Motor neuron (in vitro differentiated cells): ENCODE data around the gene SLC24A4. TPM values are rescaled to one million over a fixed set of nuclear protein-coding genes. Genes with fewer than 3 reads are reported as not detected.

Experiments used
- ATAC-seq, 8 experiments: fragments of 200-7000 bp; cut with Tn5 transposase; replicated peaks in 6 of 8; 2 replicates each; pipeline ENCODE4 v1.8.0; 2021; ENCODE audit warnings: mild to moderate bottlenecking in 8 of 8, moderate library complexity in 8 of 8
- H3K27ac ChIP-seq, 2 donors: fragments of 250-450 bp; sonication (Bioruptor Pico); 2 replicates each; pipeline ENCODE4 v1.9.0; 2021; ENCODE audit warnings: antibody characterized with exemption in 2 of 2, mild to moderate bottlenecking in 2 of 2, moderate library complexity in 1 of 2
- H3K4me1 ChIP-seq, 2 donors: fragments of 250-450 bp; sonication (Bioruptor Pico); replicated peaks in 1 of 2; 2 replicates each; pipeline ENCODE4 v1.6.1; 2021; ENCODE audit warnings: antibody characterized with exemption in 2 of 2, mild to moderate bottlenecking in 2 of 2, moderate library complexity in 1 of 2
- H3K4me3 ChIP-seq, 5 donors: fragments of 250-450 bp; sonication (Bioruptor Pico); 2 replicates each; pipeline ENCODE4 v1.9.0; 2021; ENCODE audit warnings: antibody characterized with exemption in 5 of 5, mild to moderate bottlenecking in 5 of 5, moderate library complexity in 4 of 5
- WGBS, 10 experiments: fragments of 450-650 bp; shearing (Covaris generic); methylation state at CpG; one replicate each; pipeline ENCODE4 v1.0.0; 2022; 5-methylcytosine and 5-hydroxymethylcytosine counted together
- in situ Hi-C, 9 experiments: fragments of 400-800 bp; cut with MboI; loops; one replicate each; pipeline ENCODE4 v1.15.0; 2021; ENCODE audit warnings: low sequenced_read_pairs in 9 of 9, low pct_unique_long_range_greater_than_20kb in 2 of 9; ENCODE audit not compliant: unreplicated experiment in 9 of 9
- total RNA-seq, 8 experiments: library from RNA; unstranded; fragments of 300-600 nt; gene quantifications; 2 replicates each; pipeline versions ENCODE4 v1.2.3 to v1.2.4, GENCODE V29; 2022

The SLC24A4 gene
- total RNA-seq, 8 experiments from 2014 or later, result under 0.01 to 0.66 (median 0.20) TPM; not detected in 1

DNA sequence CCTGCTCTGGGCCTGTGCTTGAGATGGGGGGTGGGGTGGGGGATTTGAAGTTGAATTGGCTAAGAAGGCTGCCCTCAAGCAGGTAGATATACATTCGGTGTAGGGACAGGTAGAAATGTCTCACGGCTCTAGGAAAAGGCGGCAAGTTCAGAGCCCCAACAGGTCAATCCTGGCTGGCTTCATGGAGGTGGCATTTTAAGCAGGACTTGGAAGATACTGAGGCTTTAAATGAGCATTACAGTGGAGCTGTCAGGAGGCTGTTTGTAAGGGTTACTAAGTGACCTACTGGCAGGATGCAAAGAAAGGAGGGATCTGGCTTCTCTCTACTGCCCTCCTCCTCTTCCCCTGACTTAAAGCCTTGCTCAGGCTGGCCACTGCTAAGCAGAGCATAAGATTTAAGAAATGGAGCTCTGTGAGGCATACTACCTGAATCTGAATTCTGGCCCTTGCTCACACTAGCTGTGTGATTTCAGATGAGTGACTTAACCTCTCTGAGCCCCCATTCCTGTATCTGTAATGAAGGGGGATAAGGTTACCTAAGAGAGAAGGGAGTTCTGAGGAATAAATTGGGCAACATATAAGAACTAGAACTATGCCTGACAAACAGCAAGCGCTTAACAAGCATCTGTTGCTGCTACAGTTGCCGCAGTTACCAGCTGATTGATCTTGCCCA lies 61.6 kb downstream of the SLC24A4 start:
- Histone ChIP-seq H3K27ac (no peak overlapping the region), H3K4me1 (peaks cover 0 to 3% of the 10 kb centered on the region in 2 donors), H3K4me3 (no peak overlapping the region)
- in situ Hi-C loops, result no loop called here
- WGBS, 10 experiments, result 58 to 100% (median 86%) methylated on average over 1 to 4 of the region's 5 CpGs; no CpG with 5 or more reads in 2 of the 10 experiments
- ATAC-seq, result no peak

- peaks cover 0 to 3% of the 10 kb centered on the region in 2 donors for H3K4me1 ChIP-seq
- in situ Hi-C loops, result no loop called here
- H3K27ac ChIP-seq, result no peak overlapping the region
- ATAC-seq, result no peak
- H3K4me3 ChIP-seq, result no peak overlapping the region
- 40 to 100% (median 67%) methylated on average over 2 to 5 of the region's 11 CpGs; no CpG with 5 or more reads in 5 of the 10 experiments for WGBS, 10 experiments
Measured at GRCh38 chr14:92385561-92385960, 62.6 kb downstream of the SLC24A4 start.

DNA sequence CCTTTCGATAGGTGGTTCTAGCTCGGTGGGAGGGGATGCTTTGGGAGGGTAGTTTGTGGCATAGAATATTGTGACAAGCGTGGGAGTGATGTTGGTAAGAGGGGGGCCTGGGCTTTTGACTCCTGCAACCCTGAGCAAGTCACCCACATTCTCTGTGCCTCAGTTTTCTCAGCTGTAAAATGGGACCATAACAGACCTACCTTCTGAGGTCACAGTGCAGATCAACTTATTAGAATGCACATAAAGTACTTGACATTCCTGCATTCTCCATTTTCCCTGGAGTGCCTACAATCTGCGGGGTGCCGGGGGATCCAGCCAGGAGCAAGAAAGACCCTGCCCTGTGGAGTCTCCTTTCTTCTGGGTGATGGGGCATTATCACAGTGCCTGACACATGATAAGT lies 63.2 kb downstream of the SLC24A4 start:
- Histone ChIP-seq H3K4me3 (no peak overlapping the region), H3K4me1 (peaks cover 0 to 3% of the 10 kb centered on the region in 2 donors), H3K27ac (no peak overlapping the region)
- WGBS, 10 experiments, result 90 to 100% (median 100%) methylated on average over 1 to 2 of the region's 5 CpGs; no CpG with 5 or more reads in 7 of the 10 experiments
- in situ Hi-C loops, result no loop called here
- ATAC-seq, result no peak

- ATAC-seq, result peak in 1 of 8 experiments; percentile 80
- WGBS, 10 experiments, result 70 to 100% (median 83%) methylated on average over 1 to 7 of the region's 9 CpGs; no CpG with 5 or more reads in 4 of the 10 experiments
- Histone ChIP-seq H3K27ac (no peak overlapping the region), H3K4me1 (peaks cover 0 to 3% of the 10 kb centered on the region in 2 donors), H3K4me3 (no peak overlapping the region)
- in situ Hi-C loops, result no loop called here
Measured at GRCh38 chr14:92386637-92387036, 63.7 kb downstream of the SLC24A4 start.

DNA sequence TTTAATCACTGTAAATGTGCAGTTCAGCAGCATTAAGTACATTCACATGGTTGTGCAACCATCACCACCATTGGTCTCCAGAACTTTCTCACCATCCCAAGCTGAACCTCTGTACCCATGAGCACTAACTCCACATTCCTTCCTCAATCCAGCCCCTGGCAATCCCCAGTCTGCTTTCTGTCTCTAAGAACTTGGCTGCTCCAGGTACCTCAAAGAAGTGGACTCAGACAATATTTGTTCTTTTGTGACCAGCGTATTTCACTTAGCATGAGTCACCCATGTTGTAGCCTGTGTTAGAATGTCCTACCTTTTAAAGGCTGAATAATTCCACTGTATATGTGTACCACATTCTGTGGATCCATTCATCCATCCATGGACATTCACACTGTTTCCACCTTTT lies 64.6 kb downstream of the SLC24A4 start:
- ATAC-seq, result no peak
- no peak overlapping the region for H3K4me3 ChIP-seq
- no peak overlapping the region for H3K27ac ChIP-seq
- peaks cover 0 to 3% of the 10 kb centered on the region in 2 donors for H3K4me1 ChIP-seq
- WGBS, 10 experiments, result 89 to 100% (median 100%) methylated on average over 1 of the region's 1 CpG; no CpG with 5 or more reads in 5 of the 10 experiments
- in situ Hi-C loops, result no loop called here

DNA sequence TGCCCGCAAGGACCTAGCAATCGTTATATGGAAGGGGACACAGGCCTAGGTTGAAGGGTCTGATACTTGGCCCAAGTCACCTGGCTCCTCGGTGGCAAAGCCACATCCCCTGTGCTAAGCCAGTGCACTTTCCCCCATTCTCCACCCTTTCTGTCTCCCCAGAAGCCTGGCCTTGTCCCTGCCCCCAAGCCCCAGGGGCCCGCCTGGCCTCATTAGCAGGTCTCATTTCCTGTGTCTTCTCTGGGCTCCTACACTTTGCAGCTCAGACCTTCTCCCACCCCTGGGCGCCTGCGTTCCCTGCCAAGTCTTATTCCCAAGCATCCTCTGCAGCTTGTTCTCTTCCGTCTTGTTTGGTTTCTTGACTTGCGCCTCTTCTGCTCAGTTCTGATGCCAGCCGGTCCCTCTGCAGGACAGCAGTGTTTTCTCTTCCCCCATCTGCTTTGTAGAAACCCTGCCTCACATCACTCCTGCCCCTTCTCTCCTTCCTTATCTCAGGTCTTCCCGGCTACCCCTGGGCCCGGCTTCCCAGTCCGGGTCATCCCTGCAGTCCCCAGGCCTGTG lies 66.7 kb downstream of the SLC24A4 start:
- WGBS, 10 experiments, result 60 to 89% (median 67%) methylated on average over 1 to 10 of the region's 12 CpGs; no CpG with 5 or more reads in 1 of the 10 experiments
- Histone ChIP-seq H3K4me1 (peaks cover 0 to 3% of the 10 kb centered on the region in 2 donors), H3K4me3 (no peak overlapping the region), H3K27ac (no peak overlapping the region)
- in situ Hi-C loops, result no loop called here
- no peak for ATAC-seq

DNA sequence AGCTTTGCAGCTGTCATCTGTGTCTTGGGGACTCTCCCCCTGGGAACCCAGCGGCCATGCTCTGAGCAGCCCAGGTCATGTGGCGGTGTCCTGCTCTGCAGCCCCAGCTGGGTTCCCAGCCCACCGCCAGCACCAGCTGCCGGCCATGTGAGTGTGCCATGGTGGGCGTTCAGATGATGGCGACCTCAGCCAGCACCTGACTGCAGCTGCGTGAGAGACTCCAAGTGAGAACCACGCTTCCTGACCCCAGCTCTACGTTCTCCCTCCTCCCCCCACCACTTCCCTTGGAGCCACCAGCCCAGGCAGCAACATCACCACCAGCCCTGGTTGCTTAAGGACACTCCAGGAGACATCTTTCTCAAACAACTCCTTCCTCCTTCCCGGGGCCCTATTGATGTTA lies 68.8 kb downstream of the SLC24A4 start:
- in situ Hi-C loops, result no loop called here
- ATAC-seq, result no peak

GRCh38 chr14:92392711-92393110 lies 69.7 kb downstream of the SLC24A4 start:
- Histone ChIP-seq H3K27ac (no peak overlapping the region), H3K4me1 (no peaks in the 10 kb centered on the region), H3K4me3 (no peak overlapping the region)
- 51 to 92% (median 83%) methylated on average over 1 to 9 of the region's 9 CpGs; no CpG with 5 or more reads in 4 of the 10 experiments for WGBS, 10 experiments
- ATAC-seq, result no peak
- in situ Hi-C loops, result no loop called here

More for the DNA sequence above, 68.8 kb downstream of the SLC24A4 start:
- H3K4me1 ChIP-seq, result no peaks in the 10 kb centered on the region
- WGBS, 10 experiments, result 50 to 100% (median 82%) methylated on average over 1 to 3 of the region's 10 CpGs; no CpG with 5 or more reads in 6 of the 10 experiments
- no peak overlapping the region for H3K4me3 ChIP-seq
- no peak overlapping the region for H3K27ac ChIP-seq

- Histone ChIP-seq H3K4me3 (no peak overlapping the region), H3K27ac (no peak overlapping the region), H3K4me1 (no peaks in the 10 kb centered on the region)
- 2 to 100% (median 39%) methylated on average over 1 to 8 of the region's 9 CpGs for WGBS, 10 experiments
- in situ Hi-C loops, result no loop called here
- peak in 3 of 8 experiments; percentile 90 to 93 (median 92) for ATAC-seq
Measured at GRCh38 chr14:92397150-92397952, 74.4 kb downstream of the SLC24A4 start.

GRCh38 chr14:92397953-92398564 lies 75.1 kb downstream of the SLC24A4 start:
- peak in 2 of 8 experiments; percentile 20 to 36 for ATAC-seq
- in situ Hi-C loops, result no loop called here
- H3K27ac ChIP-seq, result no peak overlapping the region
- no peak overlapping the region for H3K4me3 ChIP-seq
- no peaks in the 10 kb centered on the region for H3K4me1 ChIP-seq
- 61 to 100% (median 79%) methylated on average over 2 to 7 of the region's 9 CpGs; no CpG with 5 or more reads in 3 of the 10 experiments for WGBS, 10 experiments

DNA sequence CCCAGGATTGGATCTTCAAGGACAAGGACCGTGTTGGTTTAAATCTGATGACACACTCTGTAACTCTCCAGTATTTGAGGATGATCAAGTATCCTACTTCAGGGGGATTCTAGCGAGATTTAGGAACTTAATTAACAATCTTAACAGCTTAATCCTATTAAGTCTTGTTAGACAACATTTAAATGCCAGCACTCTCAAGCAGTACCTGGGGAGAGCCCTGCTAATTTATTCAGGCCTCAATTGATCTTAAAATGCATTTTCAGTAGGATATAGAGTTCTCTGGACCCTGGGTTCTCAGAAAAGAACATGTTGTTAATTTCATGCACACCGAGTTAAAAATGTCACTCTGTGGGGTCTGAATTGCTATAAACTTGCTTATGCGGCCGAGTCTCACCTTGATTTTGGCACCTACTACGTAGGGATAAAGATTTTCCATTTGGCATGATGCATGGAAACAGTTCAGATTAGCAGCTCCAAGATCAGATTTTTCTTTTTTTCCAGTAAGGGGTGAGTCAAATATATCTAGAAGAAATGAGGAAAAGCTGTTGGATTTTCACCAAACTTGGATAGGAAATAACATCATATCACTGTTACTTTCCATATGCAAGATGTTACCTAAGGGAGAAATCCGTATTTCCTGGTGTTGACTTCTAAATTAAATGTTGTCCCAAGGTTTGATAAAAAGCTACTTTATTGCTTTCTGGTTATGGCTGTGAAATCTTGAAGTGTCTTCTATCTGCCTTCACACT lies 76.1 kb downstream of the SLC24A4 start:
- H3K27ac ChIP-seq, result no peak overlapping the region
- peaks cover 0 to 3% of the 10 kb centered on the region in 2 donors for H3K4me1 ChIP-seq
- H3K4me3 ChIP-seq, result no peak overlapping the region
- WGBS, 10 experiments, result 47 to 100% (median 85%) methylated on average over 2 to 6 of the region's 7 CpGs; no CpG with 5 or more reads in 1 of the 10 experiments
- ATAC-seq, result no peak
- in situ Hi-C loops, result no loop called here
